Kidney epithelial cell (primary cell): ENCODE measurements around the gene HSD17B14. TPM values are rescaled to one million over a fixed set of nuclear protein-coding genes. Genes with fewer than 3 reads are reported as not detected.
A peak's percentile ranks its signal among the peaks of the same experiment; 100 is the strongest.

Experiments used
- DNase-seq: peaks from one replicate; pipeline ENCODE4 v3.0.0-alpha.2; 2010; ENCODE audit warnings: low read depth
- H3K27me3 ChIP-seq: 2 replicates; pipeline ENCODE4 v1.6.0; 2011; ENCODE audit warnings: low read length; ENCODE audit not compliant: control insufficient read depth, insufficient read depth
- H3K36me3 ChIP-seq: 2 replicates; pipeline ENCODE4 v1.5.1; 2011; ENCODE audit warnings: low read length; ENCODE audit not compliant: control insufficient read depth, insufficient read depth
- H3K4me3 ChIP-seq: 2 replicates; pipeline ENCODE4 v1.5.1; 2011; ENCODE audit warnings: low read depth, mild to moderate bottlenecking, control low read depth, low read length
- total RNA-seq: library from RNA; depleted of rRNA; stranded (reverse); fragments of >200 nt; gene quantifications from 2 replicates; pipeline ENCODE4 v1.2.3, GENCODE V29; 2015
- TF ChIP-seq, protein P1 (sequence below): IDR thresholded peaks from 2 replicates; pipeline ENCODE4 v1.5.1; 2011; ENCODE audit warnings: mild to moderate bottlenecking, moderate library complexity, low read length, control low read depth, inconsistent platforms; ENCODE audit not compliant: insufficient read depth, poor library complexity, severe bottlenecking

Gene HSD17B14
- total RNA-seq, 1 donor from 2014 or later: 10.2 TPM

DNA sequence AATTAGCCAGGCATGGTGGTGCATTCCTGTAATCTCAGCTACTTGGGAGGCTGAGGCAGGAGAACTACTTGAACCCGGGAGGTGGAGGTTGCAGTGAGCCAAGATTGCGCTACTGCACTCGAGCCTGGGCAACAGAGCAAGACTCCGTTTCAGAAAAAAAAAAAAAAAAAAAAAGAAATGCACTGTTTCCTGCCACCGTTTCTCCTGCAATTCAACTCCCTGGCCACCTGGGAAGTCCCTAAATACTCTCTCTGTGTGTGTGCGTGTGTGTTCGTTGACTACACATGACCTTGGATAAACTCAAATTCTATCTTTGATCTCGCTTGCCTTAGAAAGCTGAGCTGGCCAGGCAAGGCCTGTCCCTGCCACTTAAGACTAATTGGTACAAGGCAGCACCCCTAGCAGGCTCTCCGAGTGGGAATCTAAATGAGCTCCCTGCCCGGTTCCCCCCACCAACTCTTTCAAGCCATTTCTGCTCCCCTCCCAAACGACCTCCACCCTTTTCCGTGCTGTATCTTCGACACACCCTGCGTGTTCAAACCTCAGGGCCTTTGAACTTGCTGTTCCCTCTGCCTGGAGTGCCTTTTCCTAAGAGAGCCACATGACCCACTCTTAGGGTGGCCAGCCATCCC is 20.3 kb downstream of the HSD17B14 start:
- DNase-seq: no peak
- Histone ChIP-seq H3K36me3 (no peaks in the 10 kb centered on the region), H3K4me3 (no peak overlapping the region), H3K27me3 (no peaks in the 10 kb centered on the region)
- TF ChIP-seq, protein P1, sequence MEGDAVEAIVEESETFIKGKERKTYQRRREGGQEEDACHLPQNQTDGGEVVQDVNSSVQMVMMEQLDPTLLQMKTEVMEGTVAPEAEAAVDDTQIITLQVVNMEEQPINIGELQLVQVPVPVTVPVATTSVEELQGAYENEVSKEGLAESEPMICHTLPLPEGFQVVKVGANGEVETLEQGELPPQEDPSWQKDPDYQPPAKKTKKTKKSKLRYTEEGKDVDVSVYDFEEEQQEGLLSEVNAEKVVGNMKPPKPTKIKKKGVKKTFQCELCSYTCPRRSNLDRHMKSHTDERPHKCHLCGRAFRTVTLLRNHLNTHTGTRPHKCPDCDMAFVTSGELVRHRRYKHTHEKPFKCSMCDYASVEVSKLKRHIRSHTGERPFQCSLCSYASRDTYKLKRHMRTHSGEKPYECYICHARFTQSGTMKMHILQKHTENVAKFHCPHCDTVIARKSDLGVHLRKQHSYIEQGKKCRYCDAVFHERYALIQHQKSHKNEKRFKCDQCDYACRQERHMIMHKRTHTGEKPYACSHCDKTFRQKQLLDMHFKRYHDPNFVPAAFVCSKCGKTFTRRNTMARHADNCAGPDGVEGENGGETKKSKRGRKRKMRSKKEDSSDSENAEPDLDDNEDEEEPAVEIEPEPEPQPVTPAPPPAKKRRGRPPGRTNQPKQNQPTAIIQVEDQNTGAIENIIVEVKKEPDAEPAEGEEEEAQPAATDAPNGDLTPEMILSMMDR: no peak

DNA sequence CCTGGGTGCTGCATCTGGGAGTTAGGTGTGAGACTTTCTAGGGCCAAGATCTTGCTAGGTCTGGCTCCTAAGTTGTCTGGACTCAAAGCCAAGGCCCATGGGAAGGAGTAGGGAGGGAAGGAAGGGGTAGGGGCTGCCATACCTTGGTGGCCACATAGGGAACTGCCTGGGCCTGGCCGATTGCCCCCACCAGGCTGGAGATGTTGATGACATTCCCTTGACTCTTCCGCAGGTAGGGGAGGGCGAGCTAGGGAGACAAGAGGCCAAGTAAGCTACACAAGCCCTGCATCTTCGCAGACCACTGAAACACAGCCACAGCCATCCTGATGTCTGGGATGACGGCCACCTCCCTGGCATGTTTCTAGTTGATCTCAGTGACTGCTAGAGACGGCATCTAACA is 21.4 kb downstream of the HSD17B14 start:
- Histone ChIP-seq H3K4me3 (no peak overlapping the region), H3K27me3 (no peaks in the 10 kb centered on the region), H3K36me3 (no peaks in the 10 kb centered on the region)
- DNase-seq: no peak
- TF ChIP-seq, protein P1: no peak

DNA sequence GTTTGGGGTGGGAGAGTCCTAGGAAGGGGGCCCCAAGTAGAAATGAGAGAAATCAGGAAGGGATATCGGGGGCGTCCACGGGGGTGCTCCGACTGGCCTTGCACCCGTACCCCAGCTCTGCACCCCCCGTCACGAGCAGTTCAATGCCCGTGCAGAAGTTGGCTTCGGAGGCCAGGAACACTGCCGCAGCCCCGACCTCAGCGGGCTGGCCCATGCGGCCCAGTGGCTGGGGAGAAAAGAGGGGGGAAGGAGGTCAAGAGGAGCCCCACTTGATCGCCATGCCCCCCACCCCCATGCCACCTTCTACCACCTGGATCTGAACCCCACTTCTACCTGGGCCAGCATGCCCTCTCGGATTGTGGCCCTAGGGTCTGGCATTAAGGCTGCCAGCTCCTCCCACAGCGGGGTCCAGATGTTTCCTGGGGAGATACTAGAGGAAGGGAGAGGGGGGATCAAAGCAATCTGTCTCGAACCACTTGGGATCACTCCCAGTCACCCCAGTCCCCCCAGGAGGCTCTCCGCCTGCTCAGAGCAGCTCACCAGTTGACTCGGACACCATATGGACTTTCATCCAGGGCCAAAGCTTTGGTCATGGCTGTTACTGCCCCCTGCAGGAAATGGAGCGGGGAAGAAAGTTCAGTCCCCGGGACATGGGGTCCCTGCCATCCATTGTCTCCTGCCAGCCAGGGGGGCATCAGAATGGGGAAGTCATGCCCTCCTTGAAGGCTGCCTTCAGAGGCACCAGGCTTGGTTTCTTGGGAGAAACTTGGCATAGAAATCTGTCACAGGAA is 23.0 kb downstream of the HSD17B14 start:
- H3K27me3 ChIP-seq: no peaks in the 10 kb centered on the region
- H3K4me3 ChIP-seq: no peak overlapping the region
- DNase-seq: no peak
- no peaks in the 10 kb centered on the region for H3K36me3 ChIP-seq
- TF ChIP-seq, protein P1: no peak

DNA sequence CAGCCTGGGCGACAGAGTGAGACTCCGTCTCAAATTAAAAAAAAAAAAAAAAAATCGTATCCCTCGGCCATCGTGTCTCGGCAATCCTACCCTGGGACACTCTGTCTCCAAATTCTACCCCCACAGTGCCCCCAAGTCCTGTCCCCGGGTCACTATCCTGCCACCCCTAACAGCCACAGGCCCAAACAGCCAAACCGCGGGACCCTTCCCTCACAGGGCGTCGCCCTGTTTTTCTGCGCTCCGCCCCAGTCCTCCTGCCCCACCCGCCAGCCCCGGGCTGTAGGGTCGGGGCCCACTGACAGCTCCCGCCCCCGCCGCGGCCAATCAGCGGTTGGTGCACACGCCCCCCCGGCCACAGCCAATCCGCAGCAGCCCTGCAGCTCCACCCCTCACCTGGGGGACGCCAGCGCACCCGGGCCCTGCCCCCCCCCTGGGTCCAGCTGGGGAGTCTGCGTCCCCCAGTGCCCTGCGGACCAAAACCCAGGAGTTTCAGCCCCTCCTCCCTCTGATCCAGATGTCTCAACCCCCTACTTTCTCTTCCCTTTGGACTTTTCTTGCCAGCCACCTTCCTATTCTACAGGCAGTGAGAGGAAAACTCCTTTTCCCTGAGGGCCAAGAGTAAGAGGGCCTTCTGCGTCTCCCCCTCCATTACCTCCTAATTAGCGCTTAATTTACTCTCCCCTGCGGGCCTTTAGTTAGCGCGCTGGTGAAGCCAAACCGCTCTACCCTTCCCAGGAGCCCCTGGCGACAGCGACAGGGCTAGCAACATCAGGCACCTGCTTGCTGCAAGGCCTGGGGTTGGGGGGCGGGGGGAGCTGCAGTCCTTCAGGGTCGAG is 24.0 kb downstream of the HSD17B14 start:
- TF ChIP-seq, protein P1: no peak
- no peak for DNase-seq
- H3K27me3 ChIP-seq: no peaks in the 10 kb centered on the region
- H3K36me3 ChIP-seq: peaks cover 2% of the 10 kb centered on the region
- H3K4me3 ChIP-seq: peak overlapping the region; percentile 22

DNA sequence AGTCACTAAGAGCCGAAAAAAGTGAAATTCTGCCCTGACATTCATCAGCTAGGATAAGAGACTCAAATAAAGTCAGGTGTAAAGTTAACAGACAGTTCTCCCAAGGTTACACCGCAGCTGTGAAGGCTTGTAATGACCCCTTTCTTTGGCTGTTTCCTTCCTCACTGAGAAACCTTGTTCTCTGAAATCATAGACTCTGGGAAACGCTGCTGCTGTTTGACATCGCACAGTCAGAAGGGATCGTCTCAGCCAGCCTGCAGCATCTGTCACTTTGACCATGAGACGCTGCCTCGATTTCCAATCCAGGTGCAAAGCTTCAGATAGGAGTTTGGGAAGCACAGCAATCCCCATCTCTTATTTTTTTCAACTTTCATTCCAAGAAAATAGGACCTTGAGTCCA is 26.1 kb downstream of the HSD17B14 start:
- TF ChIP-seq, protein P1: no peak
- peak overlapping the region; percentile 69 for H3K4me3 ChIP-seq
- DNase-seq: no peak
- H3K36me3 ChIP-seq: peaks cover 2% of the 10 kb centered on the region
- no peaks in the 10 kb centered on the region for H3K27me3 ChIP-seq
